OCI-LY7 (cell line): ENCODE results near the gene DPP10. TPM values are rescaled to one million over a fixed set of nuclear protein-coding genes. Genes with fewer than 3 reads are reported as not detected.

Experiments
- BruUV-seq: library from RNA; stranded (reverse); fragments of 400-500 nt; replicated peaks from 2 replicates; lab custom pipeline; 2021; lab: Mats Ljungman, UMichigan
- CTCF ChIA-PET: fragments of 300-600 bp; sonication (Branson Sonifier 250); formaldehyde crosslinking; loops from one replicate; lab custom pipeline; 2022; ENCODE audit warnings: antibody characterized with exemption; ENCODE audit not compliant: unreplicated experiment; lab: Charles Lee
- POLR2A ChIA-PET: fragments of 300-600 bp; sonication (Branson Sonifier 250); formaldehyde crosslinking; loops from one replicate; lab custom pipeline; 2022; ENCODE audit warnings: antibody characterized with exemption; lab: Charles Lee
- DNase-seq: peaks from one replicate; pipeline ENCODE4 v3.0.0-alpha.2; 2015; ENCODE audit warnings: low spot score
- H2AFZ ChIP-seq: fragments of 200-600 bp; sonication (generic), shearing (Covaris generic); 2 replicates; pipeline ENCODE4 v1.6.1; 2014; ENCODE audit warnings: mild to moderate bottlenecking, antibody characterized with exemption, low read length, moderate library complexity
- H3K27ac ChIP-seq: fragments of 200-600 bp; sonication (generic); 2 replicates; pipeline ENCODE4 v1.5.1; 2014; ENCODE audit warnings: mixed run types, low read depth, mild to moderate bottlenecking, moderate library complexity, low read length, inconsistent platforms; ENCODE audit not compliant: poor library complexity, severe bottlenecking
- H3K36me3 ChIP-seq: fragments of 200-600 bp; sonication (generic); 2 replicates; pipeline ENCODE4 v1.6.1; 2014; ENCODE audit warnings: mild to moderate bottlenecking, antibody characterized with exemption, low read length, moderate library complexity, mixed read lengths; ENCODE audit not compliant: insufficient read depth
- H3K4me1 ChIP-seq: fragments of 200-600 bp; sonication (generic); 2 replicates; pipeline ENCODE4 v1.5.1; 2014; ENCODE audit warnings: mild to moderate bottlenecking, low read length; ENCODE audit not compliant: insufficient read depth, poor library complexity, severe bottlenecking
- H3K4me2 ChIP-seq: fragments of 200-600 bp; sonication (generic); 2 replicates; pipeline ENCODE4 v1.6.1; 2014; ENCODE audit warnings: mild to moderate bottlenecking, low read length
- H3K4me3 ChIP-seq: fragments of 200-600 bp; sonication (generic); 2 replicates; pipeline ENCODE4 v1.5.1; 2014; ENCODE audit warnings: mild to moderate bottlenecking, low read depth, low read length; ENCODE audit not compliant: poor library complexity, severe bottlenecking
- H3K79me2 ChIP-seq: fragments of 200-600 bp; sonication (generic); 2 replicates; pipeline ENCODE4 v1.6.1; 2016; ENCODE audit warnings: low read depth, mild to moderate bottlenecking, low read length, moderate library complexity, mixed read lengths; ENCODE audit not compliant: insufficient read depth
- H3K9me2 ChIP-seq: fragments of 200-600 bp; sonication (generic); 2 replicates; pipeline ENCODE4 v1.6.1; 2016; ENCODE audit warnings: mild to moderate bottlenecking, low read length, mixed read lengths; ENCODE audit not compliant: insufficient read depth
- H3K9me3 ChIP-seq: fragments of 200-600 bp; sonication (generic); 2 replicates; pipeline ENCODE4 v1.6.1; 2014; ENCODE audit warnings: mild to moderate bottlenecking, mixed run types, low read length, mixed read lengths
- H4K20me1 ChIP-seq: fragments of 200-600 bp; sonication (generic); 2 replicates; pipeline ENCODE4 v1.6.1; 2014; ENCODE audit warnings: mild to moderate bottlenecking, antibody characterized with exemption, low read length, moderate library complexity, mixed read lengths; ENCODE audit not compliant: insufficient read depth
- EZH2phosphoT487 ChIP-seq: fragments of 200-600 bp; sonication (generic); IDR thresholded peaks from 2 replicates; pipeline ENCODE4 v1.6.1; 2018; ENCODE audit warnings: low read depth, borderline replicate concordance, mild to moderate bottlenecking, mixed run types, antibody characterized with exemption, low read length, moderate library complexity, mixed read lengths
- intact Hi-C: fragments of 100-400 bp; cut with micrococcal nuclease; formaldehyde crosslinking; loops from one replicate; pipeline ENCODE4 v1.10.0; 2022; ENCODE audit not compliant: unreplicated experiment
- total RNA-seq, 2 experiments: library from RNA; depleted of rRNA in 1 of 2; stranded (reverse); fragments of >200 nt in 1 of 2; shearing (Covaris generic) in 1 of 2; gene quantifications; 2 replicates each; pipeline ENCODE4 v1.2.3, GENCODE V29; 2014 to 2022
- TF ChIP-seq, protein P1 (sequence below): fragments of 200-600 bp; sonication (generic); conservative IDR thresholded peaks from 2 replicates; pipeline ENCODE4 v1.5.1; 2014; ENCODE audit warnings: mild to moderate bottlenecking, antibody characterized with exemption, low read length, moderate library complexity, mixed read lengths

Gene DPP10
- total RNA-seq, 2 experiments from 2014 or later: not detected

DNA sequence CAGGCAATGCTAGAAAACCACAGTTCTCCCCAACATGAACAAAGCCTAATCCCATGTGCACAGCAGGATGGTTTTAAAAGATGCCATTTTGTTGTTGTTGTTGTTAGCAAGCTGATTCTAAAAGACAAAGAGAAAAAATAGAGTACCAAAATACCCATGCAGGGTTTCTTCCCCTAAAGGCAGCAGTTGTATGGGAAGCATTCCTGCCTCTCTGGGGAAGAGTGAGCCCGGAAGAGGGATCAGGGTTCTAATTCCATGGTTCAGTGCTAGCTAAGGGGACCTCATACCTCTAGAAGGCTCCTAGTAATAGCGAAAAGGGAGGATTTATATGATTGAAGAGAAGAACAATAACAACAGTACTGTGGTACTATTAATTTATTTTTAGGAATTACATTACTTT lies 327.6 kb downstream of the DPP10 start:
- no peaks in the 10 kb centered on the region for H3K9me2 ChIP-seq
- POLR2A ChIA-PET: interaction anchor here (0.8 kb wide), 1 partner anchor 9 kb away, joined by 3 read pairs; no protein-coding TSS in a partner anchor
- H3K4me3 ChIP-seq: no peak overlapping the region
- no TSS peak for BruUV-seq
- no peaks in the 10 kb centered on the region for H4K20me1 ChIP-seq
- no peak for DNase-seq
- TF ChIP-seq, protein P1, sequence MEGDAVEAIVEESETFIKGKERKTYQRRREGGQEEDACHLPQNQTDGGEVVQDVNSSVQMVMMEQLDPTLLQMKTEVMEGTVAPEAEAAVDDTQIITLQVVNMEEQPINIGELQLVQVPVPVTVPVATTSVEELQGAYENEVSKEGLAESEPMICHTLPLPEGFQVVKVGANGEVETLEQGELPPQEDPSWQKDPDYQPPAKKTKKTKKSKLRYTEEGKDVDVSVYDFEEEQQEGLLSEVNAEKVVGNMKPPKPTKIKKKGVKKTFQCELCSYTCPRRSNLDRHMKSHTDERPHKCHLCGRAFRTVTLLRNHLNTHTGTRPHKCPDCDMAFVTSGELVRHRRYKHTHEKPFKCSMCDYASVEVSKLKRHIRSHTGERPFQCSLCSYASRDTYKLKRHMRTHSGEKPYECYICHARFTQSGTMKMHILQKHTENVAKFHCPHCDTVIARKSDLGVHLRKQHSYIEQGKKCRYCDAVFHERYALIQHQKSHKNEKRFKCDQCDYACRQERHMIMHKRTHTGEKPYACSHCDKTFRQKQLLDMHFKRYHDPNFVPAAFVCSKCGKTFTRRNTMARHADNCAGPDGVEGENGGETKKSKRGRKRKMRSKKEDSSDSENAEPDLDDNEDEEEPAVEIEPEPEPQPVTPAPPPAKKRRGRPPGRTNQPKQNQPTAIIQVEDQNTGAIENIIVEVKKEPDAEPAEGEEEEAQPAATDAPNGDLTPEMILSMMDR: no peak
- TF ChIP-seq EZH2phosphoT487: no peak
- intact Hi-C loops: no loop called here
- no peak overlapping the region for H2AFZ ChIP-seq
- no peak overlapping the region for H3K4me2 ChIP-seq
- H3K4me1 ChIP-seq: no peaks in the 10 kb centered on the region
- H3K9me3 ChIP-seq: no peaks in the 10 kb centered on the region
- no peaks in the 10 kb centered on the region for H3K36me3 ChIP-seq
- CTCF ChIA-PET: interaction anchor here (0.7 kb wide), 1 partner anchor 357 kb away, joined by 3 read pairs; no protein-coding TSS in a partner anchor
- no peak overlapping the region for H3K27ac ChIP-seq
- H3K79me2 ChIP-seq: no peaks in the 10 kb centered on the region

DNA sequence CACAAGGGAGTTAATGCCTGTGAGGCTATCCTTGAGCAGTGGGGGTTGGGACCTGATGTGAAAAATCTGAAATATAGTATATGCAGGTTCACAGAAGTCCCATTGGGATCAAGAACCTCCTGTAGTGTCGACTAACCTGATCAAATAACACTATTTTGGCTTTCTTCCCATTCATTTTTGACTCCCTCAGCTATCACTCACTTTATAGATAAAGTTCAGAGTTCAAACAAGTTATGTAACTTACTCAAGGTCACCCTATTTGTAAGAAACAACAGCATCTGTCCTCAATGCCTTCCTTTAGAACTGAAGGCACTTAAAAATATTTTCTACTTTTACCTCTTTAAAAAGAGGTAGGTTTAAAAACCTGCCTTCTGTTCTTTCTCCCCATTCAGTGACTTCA lies 341.6 kb downstream of the DPP10 start:
- CTCF ChIA-PET: no interaction called here
- Histone ChIP-seq H3K9me2 (no peaks in the 10 kb centered on the region), H4K20me1 (no peaks in the 10 kb centered on the region), H3K4me2 (no peak overlapping the region), H3K9me3 (no peaks in the 10 kb centered on the region), H3K27ac (no peak overlapping the region), H3K79me2 (no peaks in the 10 kb centered on the region), H3K4me3 (no peak overlapping the region), H3K4me1 (no peaks in the 10 kb centered on the region), H3K36me3 (no peaks in the 10 kb centered on the region), H2AFZ (no peak overlapping the region)
- POLR2A ChIA-PET: no interaction called here
- no peak for TF ChIP-seq EZH2phosphoT487
- TF ChIP-seq, protein P1: no peak
- DNase-seq: no peak
- no TSS peak for BruUV-seq
- intact Hi-C loops: no loop called here

DNA sequence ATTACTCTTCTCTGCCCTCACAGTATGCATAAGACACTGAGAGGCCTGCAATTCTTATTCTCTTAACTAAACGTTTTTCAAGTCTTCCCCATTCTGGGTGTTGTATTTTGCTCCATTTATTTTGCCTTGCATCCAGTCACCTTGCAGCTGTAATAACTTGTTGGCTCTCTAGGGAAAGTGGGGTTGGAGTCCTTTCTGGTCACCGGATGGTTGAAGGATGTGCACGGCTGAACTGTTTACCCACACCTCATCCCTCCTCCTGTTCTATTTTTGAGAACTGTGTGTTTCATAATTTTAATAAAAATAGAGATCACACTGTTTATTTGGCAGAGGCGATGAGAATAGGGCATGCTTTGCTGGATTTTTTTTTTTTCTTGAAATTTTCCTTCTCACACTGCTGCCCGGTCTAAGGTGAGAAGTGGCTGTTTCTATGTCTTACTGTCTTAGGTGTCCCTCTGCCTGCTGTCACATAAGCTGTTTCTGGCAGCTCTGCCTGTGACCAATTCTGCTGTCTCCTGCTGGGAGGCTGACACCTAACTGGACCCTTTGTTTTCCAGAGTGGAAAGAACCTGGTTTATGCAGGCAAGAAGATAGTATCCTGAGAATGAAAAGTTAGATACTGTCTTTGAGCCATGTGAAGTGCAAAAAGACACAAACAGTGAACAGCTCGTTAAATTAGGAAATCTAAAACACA lies 342.6 kb downstream of the DPP10 start:
- Histone ChIP-seq H3K4me2 (no peak overlapping the region), H3K9me3 (no peaks in the 10 kb centered on the region), H4K20me1 (no peaks in the 10 kb centered on the region), H3K4me1 (no peaks in the 10 kb centered on the region), H3K36me3 (no peaks in the 10 kb centered on the region), H3K9me2 (no peaks in the 10 kb centered on the region), H3K27ac (no peak overlapping the region), H2AFZ (no peak overlapping the region), H3K4me3 (no peak overlapping the region), H3K79me2 (no peaks in the 10 kb centered on the region)
- ChIA-PET POLR2A (no interaction called here), CTCF (no interaction called here)
- TF ChIP-seq, protein P1: no peak
- no peak for TF ChIP-seq EZH2phosphoT487
- no peak for DNase-seq
- BruUV-seq: no TSS peak
- intact Hi-C loops: no loop called here
